Pons (tissue), 1 donor: ENCODE results near the gene RPL35.

Experiments used
- DNase-seq: peaks from one replicate; pipeline ENCODE4 v3.0.0-alpha.2; 2016; ENCODE audit warnings: low spot score

RPL35 gene

DNA sequence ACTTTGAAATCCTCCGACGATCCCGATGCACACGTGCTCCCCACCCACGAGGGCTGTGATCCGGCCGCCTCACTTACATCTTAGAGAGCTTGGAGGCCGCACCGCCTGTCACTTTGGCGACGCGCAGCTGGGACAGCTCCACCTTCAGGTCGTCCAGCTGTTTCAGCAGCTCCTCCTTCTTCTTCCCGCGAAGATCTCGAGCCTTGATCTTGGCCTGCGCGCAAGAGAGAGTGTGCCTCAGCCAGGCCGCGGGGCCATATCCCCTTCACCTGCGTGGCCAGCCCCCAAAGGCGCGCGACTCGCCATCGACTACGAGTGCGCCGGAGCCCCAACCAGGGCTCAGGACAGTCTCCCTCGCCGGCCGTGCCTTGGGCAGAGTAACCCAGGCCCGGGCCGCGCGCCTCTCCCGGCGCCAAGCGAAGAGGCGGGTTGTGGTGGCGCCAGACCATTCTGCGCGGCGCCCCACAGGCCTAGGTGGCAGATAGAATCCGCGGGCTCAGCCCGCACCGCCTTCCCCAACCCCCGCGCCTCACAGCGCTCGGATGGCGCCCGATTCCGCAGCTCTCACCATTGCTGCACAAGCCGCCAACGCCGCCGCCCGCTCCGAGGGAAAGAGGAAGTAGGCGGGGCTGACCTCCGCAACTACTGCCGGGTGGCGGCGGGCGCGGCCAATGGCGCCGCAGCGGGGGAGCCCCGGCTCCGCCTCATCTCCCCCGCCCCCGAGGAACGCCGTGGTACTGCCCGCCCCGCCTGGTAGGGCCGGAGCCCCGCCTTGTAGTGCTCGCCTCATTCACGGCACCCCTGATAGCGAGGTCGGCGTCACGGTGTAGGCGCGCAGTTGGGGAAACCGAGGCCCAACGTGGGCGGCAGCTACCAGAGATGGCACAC is at the start of gene RPL35, which contains the start of gene ARPC5L:
TSS of gene RPL35 (minus strand) at position 616 of the 888 bp plus-strand sequence. CDS start at position 571, 45 bp downstream.
TSS of gene ARPC5L (plus strand) at position 789 of the 888 bp plus-strand sequence. CDS start 7,161 bp downstream, outside the sequence.
- peak; percentile 89 for DNase-seq

DNA sequence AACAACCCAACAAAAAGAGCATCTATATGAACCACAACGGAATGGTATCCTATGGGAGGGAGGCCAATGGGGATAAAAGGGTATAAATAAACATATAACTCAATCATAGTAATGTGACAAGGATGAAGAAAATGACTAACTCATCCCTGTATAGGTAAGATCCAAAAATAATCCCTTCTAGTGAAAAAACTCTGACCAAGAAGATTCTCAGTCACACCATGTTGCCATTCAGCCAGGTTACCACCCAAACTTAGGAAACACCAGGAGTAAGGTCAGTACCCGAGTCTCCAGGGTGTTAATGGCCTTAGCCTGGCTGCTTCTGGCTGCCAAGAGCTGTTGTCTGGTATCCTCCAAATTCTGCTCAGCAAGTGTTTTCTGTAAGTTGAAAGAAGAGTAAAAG is 46.3 kb upstream of the RPL35 start:
- no peak for DNase-seq

DNA sequence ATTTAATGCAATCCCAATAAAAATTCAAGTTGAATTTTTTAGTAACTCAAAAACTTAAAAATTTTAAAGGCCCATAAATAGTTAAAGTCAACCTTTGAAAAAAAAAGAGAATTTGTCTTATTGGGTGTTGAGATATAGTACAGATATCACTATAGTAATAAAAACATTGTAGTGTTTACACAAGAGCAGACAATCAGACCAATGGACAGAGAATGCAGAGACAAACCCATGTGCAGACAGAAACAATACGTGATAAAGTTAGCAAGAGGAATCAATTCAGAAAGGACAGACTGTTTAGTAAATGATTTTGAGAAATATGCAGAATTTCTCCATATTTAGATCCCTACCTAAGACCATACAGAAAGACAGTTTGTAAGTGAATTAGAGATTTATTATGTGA is 45.2 kb upstream of the RPL35 start:
- no peak for DNase-seq

DNA sequence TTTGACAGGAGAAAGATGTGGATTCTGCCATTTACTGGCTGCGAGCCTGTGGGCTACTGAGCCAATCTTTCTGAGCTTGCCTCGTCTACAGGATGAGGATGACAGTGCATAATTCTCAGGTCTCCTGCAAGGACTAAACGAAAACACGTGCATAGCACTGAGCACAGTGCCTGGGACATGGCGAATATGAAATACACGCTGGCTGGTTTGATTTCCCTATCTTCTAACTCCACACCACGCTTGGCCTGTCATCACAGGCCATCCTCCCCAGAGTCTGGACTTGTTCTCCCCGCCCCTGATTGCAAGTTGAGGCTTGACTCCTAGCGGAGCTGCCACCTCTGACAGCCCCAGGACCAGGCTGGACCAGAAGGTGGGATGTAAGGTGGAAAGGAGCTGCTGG is 38.1 kb upstream of the RPL35 start:
- DNase-seq, result no peak

DNA sequence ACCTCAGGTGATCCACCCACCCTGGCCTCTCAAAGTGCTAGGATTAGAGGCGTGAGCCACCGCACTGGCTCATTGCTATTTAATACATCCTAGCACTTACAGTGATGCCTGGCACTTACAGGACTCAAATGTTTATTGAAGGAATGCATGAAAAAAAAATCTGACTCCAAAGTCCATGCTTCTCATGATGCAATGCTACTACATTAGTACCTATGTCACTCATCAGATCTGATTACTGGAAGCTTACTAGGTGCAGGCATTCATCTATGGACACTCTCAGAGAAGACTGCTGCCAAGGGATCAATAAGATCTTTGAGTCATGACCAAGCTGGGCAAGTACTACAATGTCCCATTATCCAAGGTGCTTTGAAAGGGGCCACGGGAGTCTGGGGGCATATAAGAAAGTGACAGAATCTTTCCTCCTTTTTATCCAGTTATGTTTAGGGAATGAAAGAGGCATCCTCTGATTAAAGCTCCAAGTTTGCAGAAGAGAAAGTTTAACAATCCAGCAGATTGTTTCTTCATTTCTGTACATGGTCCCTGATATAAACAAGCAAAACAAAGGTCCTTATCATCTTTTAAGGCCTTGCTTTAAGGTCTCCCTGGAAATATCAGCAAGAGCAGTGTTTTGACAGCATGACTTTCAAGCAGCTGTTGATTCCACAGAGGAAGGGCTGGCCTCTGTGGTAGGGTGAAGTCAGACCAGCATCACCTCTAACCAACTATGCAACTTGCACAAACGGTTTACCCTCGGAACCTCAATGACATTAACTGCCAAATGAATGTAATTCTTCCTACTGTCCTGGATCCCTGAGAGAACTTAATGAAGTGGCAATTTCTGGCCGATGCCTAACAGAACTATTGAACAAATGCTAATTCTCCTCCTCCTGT is 36.1 kb upstream of the RPL35 start:
- no peak for DNase-seq

DNA sequence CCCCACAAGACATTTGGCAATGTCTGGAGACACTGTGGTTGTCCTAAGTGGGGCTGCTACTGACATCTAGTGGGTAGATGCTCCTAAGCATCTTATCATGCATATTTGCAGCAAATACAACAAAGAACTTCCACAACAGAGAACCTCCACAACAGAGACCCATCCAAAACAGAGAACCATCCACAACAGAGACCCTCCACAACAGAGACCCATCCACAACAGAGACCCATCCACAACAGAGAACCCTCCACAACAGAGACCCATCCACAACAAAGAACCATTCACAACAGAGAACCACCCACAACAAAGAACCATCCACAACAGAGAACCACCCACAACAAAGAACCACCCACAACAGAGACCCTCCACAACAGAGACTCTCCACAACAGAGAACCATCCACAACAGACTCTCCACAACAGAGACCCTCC is 33.0 kb upstream of the RPL35 start:
- DNase-seq, result peak; percentile 77

DNA sequence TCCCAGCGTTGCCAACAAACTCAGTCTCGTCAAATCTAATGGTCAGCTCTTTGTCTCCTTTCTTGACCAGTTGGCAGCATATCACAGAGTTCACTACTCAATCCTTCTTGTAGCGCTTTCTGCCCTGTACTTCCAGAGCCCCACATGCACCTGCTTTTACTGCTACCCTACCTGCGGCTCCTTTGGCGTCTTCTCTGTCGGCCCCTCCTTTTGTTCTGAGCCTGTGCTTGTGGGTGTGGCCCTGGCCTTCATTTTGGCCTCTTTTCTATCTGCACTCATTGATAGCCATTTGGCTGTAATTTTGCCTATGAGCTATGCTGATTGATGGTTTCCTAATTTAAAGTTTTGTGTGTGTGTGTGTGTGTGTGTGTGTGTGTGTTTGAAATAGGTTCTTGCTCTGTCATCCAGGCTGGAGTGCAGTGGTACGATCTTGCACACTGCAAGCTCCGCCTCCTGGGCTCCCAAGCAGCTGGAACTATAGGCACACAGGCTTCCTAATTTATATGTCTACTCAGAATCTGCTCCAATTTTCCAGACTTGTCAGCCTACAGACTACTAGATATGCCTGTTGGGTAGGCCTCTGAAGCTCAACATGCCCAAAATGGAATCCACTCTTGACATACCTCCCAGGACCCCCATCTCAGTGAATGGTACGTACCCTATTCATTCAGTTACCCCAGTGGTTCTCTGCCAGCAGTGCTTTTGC is 32.4 kb upstream of the RPL35 start:
- no peak for DNase-seq

DNA sequence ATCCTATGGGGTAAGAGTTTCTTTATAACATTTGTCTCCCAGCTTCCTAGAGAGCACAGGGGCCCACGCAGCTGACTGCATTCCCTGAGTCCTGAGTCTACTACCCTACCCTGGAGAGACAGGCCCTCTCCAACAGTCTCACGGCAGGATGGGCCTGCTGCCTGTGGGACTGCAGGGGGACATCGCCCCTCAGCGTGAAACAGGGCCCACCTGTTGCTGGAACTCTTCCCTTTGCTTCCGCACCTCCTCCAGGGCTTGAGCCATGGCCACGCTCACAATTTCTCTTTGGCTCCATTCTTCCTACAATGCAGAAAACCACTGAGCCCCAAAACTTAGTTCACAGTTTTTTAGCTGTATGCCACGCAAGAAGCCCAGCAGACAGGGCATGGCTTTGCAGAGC is 28.4 kb upstream of the RPL35 start:
- DNase-seq, result no peak

DNA sequence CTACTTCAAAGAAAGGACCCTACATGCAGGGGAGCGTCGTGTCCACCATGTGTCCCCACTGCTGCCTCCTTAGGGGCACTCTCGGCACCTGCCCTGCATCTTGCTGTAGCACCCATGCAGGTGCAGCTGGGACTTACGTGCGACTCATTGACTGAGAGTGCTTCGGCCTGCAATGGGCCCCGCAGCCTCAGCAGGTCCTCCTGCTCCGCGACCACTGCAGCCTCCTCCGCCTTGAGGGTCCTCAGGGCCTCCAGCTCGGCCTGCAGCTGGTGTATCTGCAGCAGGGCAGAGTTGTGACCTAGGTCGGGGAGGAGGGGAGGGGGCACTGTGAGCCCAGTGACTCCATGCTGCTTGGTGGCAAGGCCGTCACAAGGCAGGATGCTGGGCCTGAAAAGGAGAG is 27.2 kb upstream of the RPL35 start:
- no peak for DNase-seq

DNA sequence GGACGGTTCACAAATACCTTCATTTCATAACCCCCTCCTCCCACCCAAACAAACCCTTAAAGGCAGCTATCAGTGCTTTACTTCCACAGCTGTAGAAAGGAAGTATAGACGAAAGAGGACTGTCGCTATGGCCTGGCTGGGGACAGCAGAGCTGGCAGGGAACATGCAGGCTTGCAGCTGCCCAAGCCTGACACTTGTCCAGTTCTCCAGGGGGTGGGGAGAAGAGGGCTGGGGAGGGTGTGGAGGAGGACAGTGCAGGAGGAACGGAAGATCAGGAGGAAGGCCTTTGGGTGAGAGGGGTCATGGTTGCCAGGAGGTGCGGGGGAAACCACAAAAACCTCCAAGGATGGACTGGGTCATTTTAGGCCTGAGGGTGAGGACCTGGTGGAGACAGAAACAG is 26.1 kb upstream of the RPL35 start:
- DNase-seq, result no peak

DNA sequence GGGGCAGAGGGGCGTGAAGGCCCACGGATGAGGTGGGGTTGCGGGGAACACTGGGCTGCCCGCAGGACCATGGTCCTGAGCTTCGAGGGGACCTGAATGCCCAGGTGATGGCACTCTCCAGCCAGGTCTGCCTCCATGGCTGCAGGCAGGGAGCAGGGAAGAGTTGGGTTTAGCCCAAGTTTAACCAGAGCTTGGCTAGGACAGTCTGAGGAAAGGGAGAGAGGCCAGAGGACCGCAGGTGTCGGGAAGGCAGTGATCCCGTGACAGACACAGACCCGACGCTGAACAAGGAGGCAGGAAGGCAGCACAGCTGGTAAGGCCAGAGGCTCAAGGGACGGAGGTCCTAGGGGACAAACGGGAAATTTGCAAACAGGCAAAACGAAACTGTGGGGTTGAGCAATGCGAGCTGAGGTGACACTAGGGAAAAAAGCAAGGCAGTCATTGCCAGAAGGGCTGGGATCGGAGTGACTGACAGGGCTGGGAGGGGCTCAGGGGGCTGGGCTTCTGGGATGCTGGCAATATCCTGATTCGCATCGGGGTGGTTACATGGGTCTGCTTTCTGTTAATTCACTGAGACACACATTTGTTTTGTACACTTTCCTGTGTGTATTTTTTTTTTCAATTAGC is 25.2 kb upstream of the RPL35 start:
- no peak for DNase-seq

DNA sequence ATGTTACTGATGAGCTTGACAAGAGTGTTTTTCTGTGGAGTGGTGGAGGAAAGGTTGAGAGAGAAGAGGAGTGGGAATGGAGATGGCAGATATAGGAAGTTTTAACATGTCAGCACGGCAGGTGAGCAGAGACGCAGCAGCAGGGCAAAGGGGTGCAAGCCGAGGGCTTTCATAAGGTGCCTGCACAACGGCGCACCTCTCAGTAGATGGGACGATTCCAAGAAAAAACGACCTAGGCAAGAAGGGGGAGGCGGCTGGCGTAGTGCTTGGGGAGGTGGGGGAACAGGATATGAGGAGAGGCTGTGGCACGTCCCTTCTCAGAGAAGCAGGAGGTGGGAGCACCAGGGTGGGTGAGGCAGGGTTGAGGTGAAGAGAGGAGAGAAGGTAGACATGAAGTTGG is 24.7 kb upstream of the RPL35 start:
- DNase-seq, result no peak

DNA sequence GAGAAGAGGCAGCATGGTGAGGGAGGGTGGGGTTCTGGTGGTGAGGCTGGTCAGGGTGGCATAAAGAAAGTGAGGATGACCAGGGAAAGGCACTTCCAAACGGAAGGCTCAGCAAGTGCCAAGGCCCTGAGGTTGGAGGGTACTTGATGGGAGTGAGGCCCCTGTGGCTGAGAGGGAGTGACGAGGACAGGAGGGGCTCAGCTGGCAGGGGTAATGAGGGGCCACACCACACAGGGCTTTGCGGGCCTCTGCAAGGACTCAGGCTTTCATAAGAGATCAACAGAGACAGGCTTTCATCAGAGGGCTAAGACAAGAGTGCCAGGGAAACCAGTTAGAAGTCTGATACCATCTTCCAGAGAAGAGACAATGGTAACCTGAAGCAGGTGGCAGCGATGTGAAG is 23.8 kb upstream of the RPL35 start:
- DNase-seq, result no peak

DNA sequence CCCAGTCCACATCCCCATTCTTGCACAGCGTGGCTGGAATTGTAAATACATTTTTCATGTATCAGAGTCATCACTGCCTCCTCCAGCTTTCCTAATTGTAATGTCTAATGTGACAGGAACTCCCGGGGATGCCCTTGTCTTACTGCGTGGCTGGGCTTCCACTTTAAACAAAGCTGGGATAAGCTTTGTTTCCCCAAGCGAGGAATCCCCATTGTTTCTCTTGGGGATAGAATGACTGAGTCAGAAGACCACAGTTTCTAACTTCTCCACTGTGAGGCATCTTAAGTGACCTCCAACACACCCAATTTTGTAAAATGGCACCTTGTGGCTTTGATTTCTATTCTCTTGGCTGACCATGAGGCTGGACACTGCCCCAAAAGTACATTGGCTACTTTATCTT is 22.6 kb upstream of the RPL35 start:
- DNase-seq, result no peak

DNA sequence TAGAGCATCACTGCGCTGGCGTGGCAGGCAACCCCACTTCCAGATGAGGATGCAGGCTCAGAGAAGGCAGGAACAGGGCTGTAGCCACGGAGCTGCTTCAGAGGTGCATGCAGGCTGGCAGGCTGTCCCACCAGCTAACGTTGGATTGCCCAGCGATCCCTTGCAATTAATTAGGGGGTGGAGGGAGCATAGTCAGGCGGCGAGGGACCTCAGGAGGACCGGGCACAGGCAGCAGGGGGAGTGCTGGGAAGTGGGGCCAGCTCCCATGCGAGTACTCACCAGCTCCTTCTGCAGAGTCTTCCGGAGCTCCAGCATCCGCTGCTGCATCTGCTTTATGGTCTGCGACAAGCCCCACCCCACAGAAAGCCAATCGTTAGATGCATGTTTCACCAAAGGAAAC is 20.5 kb upstream of the RPL35 start:
- DNase-seq, result no peak

DNA sequence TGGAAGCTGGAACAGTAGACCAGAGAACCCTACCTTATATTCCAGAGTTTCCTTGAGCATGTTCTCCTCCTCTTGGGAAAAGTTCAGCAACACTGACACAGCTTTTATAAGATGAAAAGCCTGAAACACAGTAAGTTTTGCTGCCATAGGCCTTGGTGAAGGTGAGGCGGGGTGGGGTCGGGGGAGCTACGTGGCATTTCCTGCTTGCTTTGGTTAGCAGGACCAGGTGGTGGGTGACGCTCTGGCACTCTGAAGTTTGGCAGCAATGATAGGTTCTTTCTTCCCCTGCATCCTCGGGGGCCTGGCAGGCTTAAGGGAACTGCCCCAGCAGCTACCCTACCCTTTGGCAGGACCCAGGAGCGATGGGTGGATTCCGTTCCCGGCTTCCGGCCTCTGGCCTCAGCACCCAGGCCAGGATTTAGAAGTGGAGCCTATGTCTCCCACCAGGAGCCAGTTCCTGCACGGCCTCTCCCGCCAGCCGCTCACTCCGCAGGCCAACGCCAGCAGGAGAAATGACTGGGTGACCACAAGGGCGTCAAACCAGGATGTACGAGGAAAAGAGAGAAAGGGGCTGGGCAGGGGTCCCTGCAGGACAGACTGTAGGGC is 19.5 kb upstream of the RPL35 start:
- no peak for DNase-seq

DNA sequence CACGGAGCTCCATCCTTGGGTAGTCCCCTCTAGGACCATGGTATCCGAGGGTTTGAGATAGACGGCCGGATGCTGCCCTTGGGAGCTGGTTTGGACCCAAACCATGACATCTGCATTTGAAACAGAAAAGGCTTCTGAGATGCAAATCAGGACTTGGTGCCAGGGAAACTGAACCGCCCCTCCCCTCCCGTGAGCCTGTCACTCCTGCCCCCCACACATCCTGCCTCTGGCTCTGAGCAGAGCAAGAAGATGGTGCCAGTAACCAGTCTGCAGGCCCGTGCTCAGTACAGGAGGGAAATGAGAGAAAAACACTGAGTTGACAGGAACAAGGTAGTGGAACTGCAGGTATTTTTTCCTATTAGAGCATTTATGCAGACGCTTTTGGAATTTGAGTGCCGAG is 18.7 kb upstream of the RPL35 start:
- no peak for DNase-seq

DNA sequence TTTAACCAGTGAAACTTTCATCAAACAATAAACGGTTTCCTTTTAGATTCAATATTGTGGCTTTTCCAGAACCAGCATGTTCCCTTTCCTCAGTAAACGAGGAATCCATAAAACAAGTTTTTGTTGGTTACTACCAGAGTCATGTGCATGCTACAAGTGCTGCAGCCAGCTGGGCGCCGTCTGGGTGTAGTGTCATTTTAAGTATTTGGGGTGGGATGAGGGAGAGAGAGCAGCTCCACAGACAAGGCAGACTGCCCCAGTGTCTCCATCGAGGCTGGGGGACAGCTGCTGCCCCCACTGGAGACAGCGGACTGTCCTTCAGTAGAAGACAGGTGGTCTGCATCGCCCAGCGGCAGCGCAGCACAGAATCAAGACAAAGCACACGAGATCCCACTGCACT is 17.5 kb upstream of the RPL35 start:
- DNase-seq, result no peak

DNA sequence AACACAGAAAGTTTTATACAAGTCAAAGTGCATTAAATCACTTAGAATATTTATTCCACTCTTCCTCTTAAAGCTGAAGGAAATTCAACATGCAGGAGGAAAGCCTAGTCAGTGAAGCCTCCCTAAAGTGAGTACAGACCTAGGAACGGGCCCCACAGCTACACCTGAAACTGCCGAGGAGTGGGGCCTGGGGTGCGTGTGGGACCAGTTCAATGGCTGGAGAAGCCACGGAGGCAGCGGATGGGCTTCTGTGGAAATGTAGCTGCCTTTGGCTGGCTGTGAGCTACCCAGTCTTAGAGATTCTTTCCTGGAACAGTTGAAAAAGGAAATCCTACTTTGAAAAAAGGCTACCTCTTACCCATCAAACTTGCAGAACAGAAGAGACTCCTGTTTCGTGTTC is 16.8 kb upstream of the RPL35 start:
- no peak for DNase-seq

DNA sequence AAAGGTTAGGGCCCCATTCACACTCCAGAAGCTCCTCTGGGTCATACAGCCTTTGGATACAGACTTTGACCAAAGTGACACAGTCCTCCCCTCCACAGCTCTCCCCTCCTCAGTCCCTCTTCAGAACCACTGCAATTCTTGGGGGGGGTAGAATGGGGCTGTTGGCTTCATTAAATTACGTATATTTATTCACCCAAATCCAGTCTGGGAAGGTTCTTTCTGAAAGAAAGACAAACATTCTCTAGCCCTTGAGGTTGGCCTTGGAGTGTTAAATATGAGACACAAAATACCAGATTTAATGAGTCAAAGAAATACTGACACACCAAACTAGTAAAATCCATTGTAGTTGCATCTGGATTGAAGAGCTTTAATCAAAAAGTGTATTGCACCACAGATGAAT is 16.3 kb upstream of the RPL35 start:
- no peak for DNase-seq

DNA sequence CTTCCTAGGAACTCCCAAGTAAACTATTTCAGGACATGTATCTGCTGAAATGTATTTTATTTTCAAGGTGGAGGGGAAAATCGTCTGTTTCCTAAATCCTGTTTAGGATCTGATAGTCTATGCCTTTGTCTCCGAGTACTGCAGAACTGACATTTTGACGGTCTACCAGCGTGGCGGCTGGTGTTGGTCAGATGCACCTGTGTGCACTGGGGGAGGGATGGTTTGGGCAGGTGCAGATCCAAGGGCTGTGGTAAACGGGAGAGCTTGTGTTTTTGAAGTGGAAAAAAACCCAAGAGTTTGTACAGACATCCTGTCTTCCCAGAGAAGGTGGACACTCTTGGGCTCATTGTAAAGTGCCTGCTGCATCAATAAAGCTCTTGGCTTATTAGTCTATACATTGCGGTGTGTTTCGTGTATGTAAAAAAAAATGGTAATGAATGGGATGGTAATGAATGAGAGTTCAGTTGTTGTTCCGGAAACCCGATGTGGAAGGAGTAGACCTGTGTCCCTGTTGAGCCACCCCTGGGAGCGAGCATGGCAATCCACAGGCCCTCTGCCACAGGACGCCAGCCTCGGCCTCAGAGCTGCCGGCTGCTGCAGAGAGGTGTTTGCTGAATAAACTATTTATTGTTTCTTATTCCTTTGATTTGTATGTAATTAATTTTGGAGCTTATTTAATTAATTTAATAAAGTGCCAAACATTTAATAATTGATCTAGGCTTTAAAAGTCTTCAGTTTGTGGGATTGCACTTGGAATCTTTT is 15.4 kb upstream of the RPL35 start:
- no peak for DNase-seq
